Kidney epithelial cell (primary cell): ENCODE measurements around the gene GPC3. TPM values are rescaled to one million over a fixed set of nuclear protein-coding genes. Genes with fewer than 3 reads are reported as not detected.

Experiments used
- DNase-seq: peaks from one replicate; pipeline ENCODE4 v3.0.0-alpha.2; 2010; ENCODE audit warnings: low read depth
- H3K27me3 ChIP-seq: 2 replicates; pipeline ENCODE4 v1.6.0; 2011; ENCODE audit warnings: low read length; ENCODE audit not compliant: control insufficient read depth, insufficient read depth
- H3K36me3 ChIP-seq: 2 replicates; pipeline ENCODE4 v1.5.1; 2011; ENCODE audit warnings: low read length; ENCODE audit not compliant: control insufficient read depth, insufficient read depth
- H3K4me3 ChIP-seq: 2 replicates; pipeline ENCODE4 v1.5.1; 2011; ENCODE audit warnings: low read depth, mild to moderate bottlenecking, control low read depth, low read length
- total RNA-seq: library from RNA; depleted of rRNA; stranded (reverse); fragments of >200 nt; gene quantifications from 2 replicates; pipeline ENCODE4 v1.2.3, GENCODE V29; 2015
- TF ChIP-seq, protein P1 (sequence below): IDR thresholded peaks from 2 replicates; pipeline ENCODE4 v1.5.1; 2011; ENCODE audit warnings: mild to moderate bottlenecking, moderate library complexity, low read length, control low read depth, inconsistent platforms; ENCODE audit not compliant: insufficient read depth, poor library complexity, severe bottlenecking

The GPC3 gene
- total RNA-seq, 1 donor from 2014 or later: 14.5 TPM

DNA sequence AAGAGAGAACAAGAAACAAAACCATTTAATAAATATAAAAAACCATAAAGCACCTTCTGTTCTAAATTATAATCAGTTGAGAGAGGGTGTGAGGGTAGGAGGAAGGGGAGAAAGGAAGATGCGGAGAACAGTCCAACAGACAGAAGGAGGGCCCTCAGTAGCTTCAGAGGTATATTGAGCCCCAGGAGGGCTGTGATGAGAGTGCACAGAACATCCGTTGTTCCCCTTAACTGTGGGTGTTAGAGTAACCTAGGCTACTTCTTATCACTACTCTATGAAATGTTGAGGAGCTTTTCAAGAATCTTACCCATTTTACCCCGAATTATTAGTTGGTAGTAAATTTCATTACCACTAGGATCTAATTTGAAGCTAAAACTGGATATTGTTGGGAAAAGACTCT is 13.8 kb downstream of the GPC3 start:
- TF ChIP-seq, protein P1, sequence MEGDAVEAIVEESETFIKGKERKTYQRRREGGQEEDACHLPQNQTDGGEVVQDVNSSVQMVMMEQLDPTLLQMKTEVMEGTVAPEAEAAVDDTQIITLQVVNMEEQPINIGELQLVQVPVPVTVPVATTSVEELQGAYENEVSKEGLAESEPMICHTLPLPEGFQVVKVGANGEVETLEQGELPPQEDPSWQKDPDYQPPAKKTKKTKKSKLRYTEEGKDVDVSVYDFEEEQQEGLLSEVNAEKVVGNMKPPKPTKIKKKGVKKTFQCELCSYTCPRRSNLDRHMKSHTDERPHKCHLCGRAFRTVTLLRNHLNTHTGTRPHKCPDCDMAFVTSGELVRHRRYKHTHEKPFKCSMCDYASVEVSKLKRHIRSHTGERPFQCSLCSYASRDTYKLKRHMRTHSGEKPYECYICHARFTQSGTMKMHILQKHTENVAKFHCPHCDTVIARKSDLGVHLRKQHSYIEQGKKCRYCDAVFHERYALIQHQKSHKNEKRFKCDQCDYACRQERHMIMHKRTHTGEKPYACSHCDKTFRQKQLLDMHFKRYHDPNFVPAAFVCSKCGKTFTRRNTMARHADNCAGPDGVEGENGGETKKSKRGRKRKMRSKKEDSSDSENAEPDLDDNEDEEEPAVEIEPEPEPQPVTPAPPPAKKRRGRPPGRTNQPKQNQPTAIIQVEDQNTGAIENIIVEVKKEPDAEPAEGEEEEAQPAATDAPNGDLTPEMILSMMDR: no peak
- DNase-seq: no peak
- Histone ChIP-seq H3K4me3 (no peak overlapping the region), H3K27me3 (peaks cover 3% of the 10 kb centered on the region), H3K36me3 (no peaks in the 10 kb centered on the region)

GRCh38 chrX:133970076-133970475 is 15.3 kb downstream of the GPC3 start:
- DNase-seq: no peak
- no peaks in the 10 kb centered on the region for H3K36me3 ChIP-seq
- TF ChIP-seq, protein P1: no peak
- H3K27me3 ChIP-seq: peaks cover 3% of the 10 kb centered on the region
- H3K4me3 ChIP-seq: no peak overlapping the region

DNA sequence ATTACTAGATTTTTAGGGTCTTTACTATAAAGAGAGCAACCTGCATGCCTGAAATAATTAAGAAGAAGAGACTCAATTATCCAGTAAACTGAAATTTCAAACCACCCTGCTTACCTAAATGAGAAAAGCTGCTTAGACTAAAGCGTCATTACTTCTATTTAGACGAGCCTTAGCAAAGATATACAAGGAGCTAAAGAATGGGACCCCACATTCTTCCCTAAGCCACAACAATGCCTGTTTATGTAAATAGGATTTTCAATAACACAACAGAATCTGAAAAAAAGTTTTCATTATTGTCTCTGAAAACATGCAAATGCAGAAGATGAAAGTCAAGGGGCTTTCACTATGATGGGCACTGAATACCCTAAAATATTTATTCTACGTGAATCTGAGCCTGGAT is 16.2 kb downstream of the GPC3 start:
- Histone ChIP-seq H3K4me3 (no peak overlapping the region), H3K27me3 (peaks cover 3% of the 10 kb centered on the region), H3K36me3 (no peaks in the 10 kb centered on the region)
- TF ChIP-seq, protein P1: no peak
- no peak for DNase-seq

DNA sequence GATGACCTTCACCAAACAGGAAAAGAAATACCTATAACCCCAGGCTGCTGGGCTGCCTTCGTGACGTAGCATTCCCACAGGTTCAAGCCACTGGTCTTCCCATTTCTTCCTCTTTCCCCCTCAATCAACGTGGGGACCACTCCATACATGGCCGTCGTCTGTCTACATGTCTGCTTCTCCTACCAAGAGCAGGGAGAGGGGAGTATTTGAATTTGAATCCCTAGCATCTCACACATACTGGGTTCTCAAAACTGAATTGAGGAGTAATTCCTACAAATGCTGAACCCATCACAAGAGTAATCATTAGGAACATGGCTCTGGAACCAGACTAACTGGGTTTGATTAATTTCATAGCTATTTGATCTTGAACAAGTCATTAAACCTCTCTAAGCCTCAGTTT is 17.3 kb downstream of the GPC3 start:
- no peak for DNase-seq
- no peaks in the 10 kb centered on the region for H3K36me3 ChIP-seq
- H3K27me3 ChIP-seq: peaks cover 3% of the 10 kb centered on the region
- TF ChIP-seq, protein P1: no peak
- H3K4me3 ChIP-seq: no peak overlapping the region

DNA sequence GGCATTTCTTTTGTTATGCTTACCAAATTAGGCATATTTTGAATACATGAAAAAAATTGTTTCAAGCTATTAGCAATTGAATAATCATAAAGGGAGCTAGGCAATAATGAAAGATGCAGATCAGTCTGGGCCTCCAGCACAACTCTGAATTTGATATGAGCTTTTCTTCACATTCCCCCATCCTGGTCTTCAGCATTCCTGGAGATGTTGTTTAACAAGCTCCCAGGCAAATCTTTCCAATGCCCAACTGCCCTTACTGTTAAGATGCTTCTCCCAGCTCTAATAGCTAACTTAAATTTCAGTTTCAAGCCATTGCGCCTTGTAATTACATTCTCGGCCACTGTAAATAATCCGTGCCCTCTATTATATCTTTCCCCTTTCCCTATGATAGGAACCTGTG is 19.2 kb downstream of the GPC3 start:
- H3K27me3 ChIP-seq: peaks cover 3% of the 10 kb centered on the region
- TF ChIP-seq, protein P1: no peak
- no peaks in the 10 kb centered on the region for H3K36me3 ChIP-seq
- H3K4me3 ChIP-seq: no peak overlapping the region
- DNase-seq: no peak

DNA sequence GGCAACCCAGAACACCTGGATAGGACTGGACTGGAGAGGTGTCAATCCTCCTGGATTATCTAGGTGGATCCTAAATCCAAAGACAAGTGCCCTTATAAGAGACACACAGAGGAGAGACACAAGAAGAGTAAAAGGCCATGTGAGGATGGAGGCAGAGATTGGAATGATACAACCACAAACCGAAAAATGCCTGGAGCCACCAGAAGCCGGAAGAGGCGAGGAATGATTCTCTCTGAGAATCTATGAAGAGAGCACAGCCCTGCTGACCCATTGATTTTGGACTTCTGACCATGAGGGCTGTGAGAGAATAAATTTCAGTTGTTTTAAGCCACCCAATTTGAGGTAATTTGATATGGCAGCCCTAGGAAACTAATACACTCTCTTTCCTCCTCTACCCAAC is 20.1 kb downstream of the GPC3 start:
- H3K36me3 ChIP-seq: no peaks in the 10 kb centered on the region
- H3K27me3 ChIP-seq: peaks cover 3% of the 10 kb centered on the region
- H3K4me3 ChIP-seq: no peak overlapping the region
- TF ChIP-seq, protein P1: no peak
- DNase-seq: no peak
